LNCaP clone FGC (cell line): ENCODE measurements around the gene PACSIN1.

Experiments
- DNase-seq: peaks from one replicate; pipeline ENCODE4 v3.0.0-alpha.2; 2011; ENCODE audit warnings: low read depth
- H3K4me3 ChIP-seq: 2 replicates; pipeline ENCODE4 v1.5.1; 2011; ENCODE audit warnings: mild to moderate bottlenecking, low read depth, low read length, control low read depth
- TF ChIP-seq, protein P1 (sequence below): IDR thresholded peaks from 2 replicates; pipeline ENCODE4 v1.5.1; 2012; ENCODE audit warnings: mild to moderate bottlenecking; ENCODE audit not compliant: control insufficient read depth, insufficient read depth; ENCODE audit errors: extremely low read depth

The PACSIN1 gene

DNA sequence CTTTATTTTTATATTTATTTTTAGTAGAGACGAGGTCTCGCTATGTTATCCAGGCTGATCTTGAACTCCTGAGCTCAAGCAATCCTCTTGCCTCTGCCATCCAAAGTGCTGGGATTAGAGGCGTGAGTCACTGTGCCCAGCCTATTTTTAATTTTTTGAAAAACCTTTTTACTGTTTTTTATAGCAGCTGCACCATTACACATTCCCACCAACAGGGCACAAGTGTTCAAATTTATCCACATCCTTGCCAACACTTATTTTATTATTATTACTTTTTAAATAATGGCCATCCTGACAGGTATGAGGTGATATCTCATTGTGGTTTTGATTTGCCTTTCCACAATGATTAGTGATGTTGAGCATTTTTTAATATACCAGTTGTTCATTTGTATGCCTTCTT is 42.5 kb downstream of the PACSIN1 start:
- DNase-seq = no peak
- H3K4me3 ChIP-seq = no peak overlapping the region
- TF ChIP-seq, protein P1, sequence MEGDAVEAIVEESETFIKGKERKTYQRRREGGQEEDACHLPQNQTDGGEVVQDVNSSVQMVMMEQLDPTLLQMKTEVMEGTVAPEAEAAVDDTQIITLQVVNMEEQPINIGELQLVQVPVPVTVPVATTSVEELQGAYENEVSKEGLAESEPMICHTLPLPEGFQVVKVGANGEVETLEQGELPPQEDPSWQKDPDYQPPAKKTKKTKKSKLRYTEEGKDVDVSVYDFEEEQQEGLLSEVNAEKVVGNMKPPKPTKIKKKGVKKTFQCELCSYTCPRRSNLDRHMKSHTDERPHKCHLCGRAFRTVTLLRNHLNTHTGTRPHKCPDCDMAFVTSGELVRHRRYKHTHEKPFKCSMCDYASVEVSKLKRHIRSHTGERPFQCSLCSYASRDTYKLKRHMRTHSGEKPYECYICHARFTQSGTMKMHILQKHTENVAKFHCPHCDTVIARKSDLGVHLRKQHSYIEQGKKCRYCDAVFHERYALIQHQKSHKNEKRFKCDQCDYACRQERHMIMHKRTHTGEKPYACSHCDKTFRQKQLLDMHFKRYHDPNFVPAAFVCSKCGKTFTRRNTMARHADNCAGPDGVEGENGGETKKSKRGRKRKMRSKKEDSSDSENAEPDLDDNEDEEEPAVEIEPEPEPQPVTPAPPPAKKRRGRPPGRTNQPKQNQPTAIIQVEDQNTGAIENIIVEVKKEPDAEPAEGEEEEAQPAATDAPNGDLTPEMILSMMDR = no peak

DNA sequence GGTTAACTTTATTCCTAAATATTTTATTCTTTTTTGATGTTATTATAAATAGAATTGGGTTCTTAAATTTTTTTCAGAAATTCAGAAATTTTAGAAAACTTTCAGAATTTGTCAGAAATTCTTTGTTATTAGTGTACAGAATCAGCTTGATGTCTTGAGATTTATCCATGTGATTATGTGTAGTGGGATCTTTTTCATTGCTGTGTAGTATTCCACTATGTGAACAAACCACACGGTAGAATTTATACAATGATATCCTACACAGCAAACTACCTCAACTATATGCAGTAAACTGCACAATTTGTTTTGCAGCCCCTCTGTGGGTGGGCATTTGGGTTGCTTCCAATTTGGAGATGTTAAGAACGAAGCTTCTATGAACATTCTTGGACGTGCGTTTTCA is 43.9 kb downstream of the PACSIN1 start:
- TF ChIP-seq, protein P1 = no peak
- no peak overlapping the region for H3K4me3 ChIP-seq
- no peak for DNase-seq

DNA sequence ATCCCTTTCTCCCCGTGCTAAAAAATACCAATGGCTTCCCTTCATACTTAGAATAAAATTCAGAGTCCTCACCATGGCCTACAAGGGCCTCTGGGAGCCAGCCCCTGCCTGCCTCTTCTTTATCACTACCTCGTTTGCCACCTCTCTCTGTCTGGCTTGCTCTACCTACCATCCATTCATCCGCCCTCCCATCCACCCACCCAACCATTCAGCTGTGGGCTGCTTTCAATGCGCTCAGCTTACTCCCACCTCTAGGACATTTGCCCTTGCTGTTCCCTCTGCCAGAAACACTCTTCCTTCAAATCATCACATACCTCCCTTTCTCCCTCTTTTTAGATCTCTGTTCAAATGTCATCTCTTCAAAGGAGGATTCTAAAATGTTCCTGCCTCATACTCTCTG is 44.4 kb downstream of the PACSIN1 start:
- DNase-seq = no peak
- no peak overlapping the region for H3K4me3 ChIP-seq
- TF ChIP-seq, protein P1 = no peak

DNA sequence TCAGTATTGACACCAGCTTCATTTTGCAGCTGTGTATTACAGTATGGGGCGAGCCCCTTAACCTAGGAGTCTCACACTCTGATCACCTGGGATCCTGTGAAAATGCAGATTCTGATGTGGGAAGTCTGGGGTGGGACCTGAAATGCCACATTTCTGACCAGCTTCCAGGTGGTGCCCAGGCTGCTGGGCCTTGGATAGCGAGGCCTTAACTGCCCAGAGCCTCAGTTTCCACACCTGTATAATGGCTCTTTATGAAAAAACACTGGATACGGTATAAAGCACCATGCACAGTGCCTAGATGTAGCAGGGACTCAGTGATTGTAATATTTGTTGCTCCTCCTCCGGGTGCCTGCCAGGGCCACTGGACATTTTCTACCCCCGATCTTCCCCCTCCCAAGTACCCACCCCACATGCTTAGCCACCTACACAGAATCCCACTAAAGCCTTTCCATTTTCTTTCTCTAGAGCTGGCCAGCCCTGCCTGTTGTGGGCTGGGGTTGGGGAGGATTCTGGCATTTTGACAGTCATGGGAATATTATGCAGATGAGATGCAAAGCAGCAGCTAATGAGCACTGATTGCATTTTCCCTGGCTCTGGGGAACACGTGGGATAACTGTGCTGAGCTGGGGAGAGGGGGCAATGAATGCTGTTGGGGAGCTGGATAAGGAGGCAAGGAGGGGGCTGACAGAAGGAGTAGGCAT is 45.5 kb downstream of the PACSIN1 start:
- no peak for DNase-seq
- H3K4me3 ChIP-seq = no peak overlapping the region
- TF ChIP-seq, protein P1 = no peak

DNA sequence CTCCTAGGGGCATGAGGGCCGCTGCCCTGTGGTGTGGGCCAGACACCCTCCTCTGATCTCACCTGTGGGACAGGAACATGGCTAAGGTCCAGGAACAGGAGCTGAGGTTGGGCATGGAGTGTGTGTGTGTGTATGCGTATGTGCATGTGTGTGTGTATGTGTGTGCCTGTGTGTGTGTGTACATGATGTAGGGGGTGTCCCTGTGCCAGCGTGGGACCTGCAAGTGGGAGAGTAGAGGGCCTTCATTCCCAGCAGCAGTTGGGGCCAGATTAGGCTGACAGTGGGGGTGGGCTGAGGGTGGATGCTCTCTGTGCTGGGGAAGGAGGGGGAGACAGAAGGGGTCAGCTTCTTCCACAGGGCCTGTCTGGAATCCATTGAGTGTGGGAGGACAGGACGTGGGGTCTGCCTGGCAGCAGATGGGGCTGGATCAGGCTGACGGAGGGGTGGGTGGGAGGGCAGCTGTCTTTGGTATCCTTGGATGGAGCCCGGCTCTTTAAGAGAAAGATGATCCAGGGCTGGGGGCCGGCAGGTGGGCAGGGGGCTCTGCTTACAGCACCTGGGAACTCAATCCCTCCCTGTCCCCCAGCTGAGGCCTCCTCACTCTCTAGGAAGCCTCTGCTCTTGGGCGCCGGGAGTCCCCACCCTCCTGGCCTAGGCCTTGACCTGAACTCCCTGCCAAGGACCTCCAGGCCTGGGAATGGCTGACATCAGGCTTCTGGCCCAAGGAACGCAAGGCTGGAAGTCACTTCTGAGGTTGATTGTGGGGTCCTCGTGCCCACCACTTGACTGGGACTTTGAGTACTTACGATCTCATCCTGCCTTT is 46.2 kb downstream of the PACSIN1 start:
- no peak overlapping the region for H3K4me3 ChIP-seq

DNA sequence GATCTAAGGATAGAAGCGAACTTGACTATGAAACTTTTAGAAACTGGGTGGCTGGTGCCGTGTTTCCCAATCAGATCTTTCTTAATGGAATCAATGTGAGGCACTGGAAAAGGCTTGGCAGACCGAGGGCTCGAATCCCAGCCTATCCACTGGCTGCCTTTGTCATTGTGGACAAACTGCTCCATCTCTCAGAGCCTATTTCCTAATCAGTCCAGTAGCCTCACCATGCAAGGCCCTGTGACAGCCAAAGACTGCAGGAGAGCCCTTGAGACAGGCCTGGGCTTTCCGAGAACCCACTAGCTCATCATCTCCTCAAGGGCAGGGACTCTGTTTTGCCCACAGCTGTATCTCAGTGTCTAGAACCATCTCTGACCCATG is 46.9 kb downstream of the PACSIN1 start:
- no peak for DNase-seq
- no peak overlapping the region for H3K4me3 ChIP-seq
- TF ChIP-seq, protein P1 = no peak

More for the DNA sequence above, 46.2 kb downstream of the PACSIN1 start:
- DNase-seq = no peak
- TF ChIP-seq, protein P1 = no peak
